Measurements from ENCODE around the gene SVBP.
"Not testable (repeated sequence)": the region's sequence is repeated elsewhere in the genome, so short reads cannot be mapped to it uniquely, and the experiment has no call there.

DNA sequence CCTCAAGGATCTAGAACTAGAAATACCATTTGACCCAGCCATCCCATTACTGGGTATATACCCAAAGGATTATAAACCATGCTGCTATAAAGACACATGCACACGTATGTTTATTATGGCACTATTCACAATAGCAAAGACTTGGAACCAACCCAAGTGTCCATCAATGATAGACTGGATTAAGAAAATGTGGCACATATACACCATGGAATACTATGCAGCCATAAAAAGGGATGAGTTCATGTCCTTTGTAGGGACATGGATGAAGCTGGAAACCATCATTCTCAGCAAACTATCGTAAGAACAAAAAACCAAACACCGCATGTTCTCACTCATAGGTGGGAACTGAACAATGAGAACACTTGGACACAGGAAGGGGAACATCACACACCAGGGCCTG, 2.4 kb downstream of the SVBP start:
- not testable (repeated sequence) for TF ChIP-seq POLR2A (IDR thresholded peaks at IDR 0.05)
- TF ChIP-seq, protein P1, sequence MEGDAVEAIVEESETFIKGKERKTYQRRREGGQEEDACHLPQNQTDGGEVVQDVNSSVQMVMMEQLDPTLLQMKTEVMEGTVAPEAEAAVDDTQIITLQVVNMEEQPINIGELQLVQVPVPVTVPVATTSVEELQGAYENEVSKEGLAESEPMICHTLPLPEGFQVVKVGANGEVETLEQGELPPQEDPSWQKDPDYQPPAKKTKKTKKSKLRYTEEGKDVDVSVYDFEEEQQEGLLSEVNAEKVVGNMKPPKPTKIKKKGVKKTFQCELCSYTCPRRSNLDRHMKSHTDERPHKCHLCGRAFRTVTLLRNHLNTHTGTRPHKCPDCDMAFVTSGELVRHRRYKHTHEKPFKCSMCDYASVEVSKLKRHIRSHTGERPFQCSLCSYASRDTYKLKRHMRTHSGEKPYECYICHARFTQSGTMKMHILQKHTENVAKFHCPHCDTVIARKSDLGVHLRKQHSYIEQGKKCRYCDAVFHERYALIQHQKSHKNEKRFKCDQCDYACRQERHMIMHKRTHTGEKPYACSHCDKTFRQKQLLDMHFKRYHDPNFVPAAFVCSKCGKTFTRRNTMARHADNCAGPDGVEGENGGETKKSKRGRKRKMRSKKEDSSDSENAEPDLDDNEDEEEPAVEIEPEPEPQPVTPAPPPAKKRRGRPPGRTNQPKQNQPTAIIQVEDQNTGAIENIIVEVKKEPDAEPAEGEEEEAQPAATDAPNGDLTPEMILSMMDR (IDR thresholded peaks at IDR 0.05 in 4 of 5, conservative IDR thresholded peaks at IDR 0.05 in 1 of 5), result not testable (repeated sequence)
